HG03469 (cell line): ENCODE measurements around the gene NANOS2.

ENCODE experiments used
- ATAC-seq: cut with Tn5 transposase; IDR thresholded peaks from one replicate; pipeline ENCODE4 v1.9.1; 2021; ENCODE audit warnings: mild to moderate bottlenecking, moderate library complexity, moderate number of reproducible peaks; ENCODE audit not compliant: unreplicated experiment

The NANOS2 gene

GRCh38 chr19:45929247-45929646, 14.7 kb upstream of the NANOS2 start:
- no peak for ATAC-seq

GRCh38 chr19:45927565-45928261, 13.1 kb upstream of the NANOS2 start:
- ATAC-seq = no peak

- no peak for ATAC-seq
Measured at GRCh38 chr19:45924891-45925447, 10.4 kb upstream of the NANOS2 start.

DNA sequence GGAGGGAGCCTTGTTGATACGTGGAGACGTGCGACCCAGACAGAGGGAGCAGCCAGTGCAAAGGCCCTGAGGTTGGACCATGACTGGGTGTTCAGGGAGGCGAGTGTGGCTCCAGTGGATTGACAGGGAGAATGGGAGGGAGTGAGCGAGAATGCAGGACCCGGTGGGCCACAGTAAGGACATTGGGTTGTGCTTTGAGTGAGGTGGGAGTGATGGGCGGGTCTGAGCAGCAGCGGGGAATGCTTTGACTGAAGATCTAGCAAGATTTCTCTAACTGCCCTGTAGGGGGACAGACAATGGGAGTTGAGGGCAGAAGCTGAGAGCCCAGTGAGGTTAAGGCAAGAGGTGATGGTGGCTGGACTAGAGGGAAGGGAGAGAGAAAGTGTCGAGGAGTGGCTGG, 7.7 kb upstream of the NANOS2 start:
- no peak for ATAC-seq

- ATAC-seq = no peak
Measured at GRCh38 chr19:45920458-45920857, 5.9 kb upstream of the NANOS2 start.

DNA sequence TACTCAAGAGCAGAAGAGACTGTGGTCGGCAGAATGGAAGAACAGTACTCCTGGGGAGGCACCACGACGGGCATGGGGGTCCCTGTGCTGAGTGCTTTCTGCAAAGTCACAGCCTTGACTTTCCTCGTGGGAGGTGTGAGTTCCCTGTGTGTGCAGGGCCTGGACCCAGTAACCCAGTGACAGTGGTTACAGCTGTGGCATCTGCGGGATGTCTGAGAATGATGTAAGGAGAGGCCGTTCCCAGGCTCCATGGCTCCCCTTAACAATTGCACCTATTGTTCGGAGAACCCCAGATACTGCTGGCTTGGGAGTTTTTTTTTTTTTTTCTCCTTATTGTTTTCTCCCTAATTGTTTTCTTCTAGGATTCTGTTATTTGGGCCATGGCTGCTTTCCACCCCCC, 5.1 kb upstream of the NANOS2 start:
- no peak for ATAC-seq

DNA sequence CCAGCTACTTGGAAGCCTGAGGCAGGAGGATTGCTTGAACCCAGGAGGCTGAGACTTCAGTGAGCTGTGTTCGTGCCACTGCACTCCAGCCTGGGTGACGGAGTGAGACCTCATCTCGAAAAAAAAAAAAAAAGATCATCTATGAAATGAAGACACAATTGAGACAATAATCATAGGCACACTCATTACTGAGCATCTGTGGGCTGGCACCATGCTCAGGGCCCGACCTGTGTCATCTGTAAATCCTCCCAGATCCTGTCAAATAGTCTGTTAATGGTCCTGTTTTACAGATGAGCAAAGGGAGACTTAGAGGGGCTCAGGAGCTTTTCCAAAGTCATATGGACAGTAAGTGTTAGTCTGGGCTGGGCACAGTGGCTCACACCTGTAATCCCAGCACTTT, 4.1 kb upstream of the NANOS2 start:
- no peak for ATAC-seq

GRCh38 chr19:45917421-45918091, 3.0 kb upstream of the NANOS2 start:
- ATAC-seq = no peak

- no peak for ATAC-seq
Measured at GRCh38 chr19:45911291-45911690, 3.3 kb downstream of the NANOS2 start.

DNA sequence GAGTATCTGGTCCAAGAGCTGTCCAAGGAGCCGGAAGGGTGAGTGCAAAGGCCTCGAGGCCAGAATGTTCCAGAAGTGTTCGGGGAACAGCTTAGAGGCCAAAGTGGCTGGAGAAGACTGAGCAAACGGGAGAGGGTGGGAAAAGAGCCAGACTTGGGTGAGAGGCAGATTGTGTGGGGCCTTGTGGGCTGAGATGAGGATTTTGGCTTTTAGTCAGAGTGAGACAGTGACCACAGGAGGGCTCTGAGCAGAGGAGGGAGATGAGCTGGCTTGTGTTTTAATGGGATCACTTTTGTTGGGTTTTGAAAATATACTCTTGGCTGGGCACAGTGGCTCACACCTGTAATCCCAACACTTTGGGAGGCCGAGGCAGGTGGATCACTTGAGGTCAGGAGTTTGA, 5.6 kb downstream of the NANOS2 start:
- ATAC-seq = no peak

DNA sequence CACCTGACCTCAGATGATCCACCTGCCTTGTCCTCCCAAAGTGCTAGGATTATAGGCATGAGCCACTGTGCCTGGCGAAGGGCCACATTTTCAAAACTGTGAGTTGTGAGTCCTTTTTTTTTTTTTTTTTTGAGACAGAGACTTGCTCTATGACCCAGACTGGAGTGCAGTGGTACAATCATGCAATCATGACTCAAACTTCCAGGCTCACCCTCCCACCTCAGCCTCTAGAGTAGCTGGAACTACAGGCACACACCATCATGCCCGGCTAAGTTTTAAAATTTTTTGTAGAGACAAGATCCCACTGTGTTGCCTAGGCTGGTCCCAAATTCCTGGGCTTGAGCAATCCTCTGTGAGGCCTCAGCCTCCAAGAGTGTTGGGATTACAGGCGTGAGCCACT, 8.4 kb downstream of the NANOS2 start:
- ATAC-seq = no peak

GRCh38 chr19:45905011-45905410, 9.6 kb downstream of the NANOS2 start:
- no peak for ATAC-seq

GRCh38 chr19:45902651-45903625, 11.6 kb downstream of the NANOS2 start:
- ATAC-seq = peak; percentile 86

DNA sequence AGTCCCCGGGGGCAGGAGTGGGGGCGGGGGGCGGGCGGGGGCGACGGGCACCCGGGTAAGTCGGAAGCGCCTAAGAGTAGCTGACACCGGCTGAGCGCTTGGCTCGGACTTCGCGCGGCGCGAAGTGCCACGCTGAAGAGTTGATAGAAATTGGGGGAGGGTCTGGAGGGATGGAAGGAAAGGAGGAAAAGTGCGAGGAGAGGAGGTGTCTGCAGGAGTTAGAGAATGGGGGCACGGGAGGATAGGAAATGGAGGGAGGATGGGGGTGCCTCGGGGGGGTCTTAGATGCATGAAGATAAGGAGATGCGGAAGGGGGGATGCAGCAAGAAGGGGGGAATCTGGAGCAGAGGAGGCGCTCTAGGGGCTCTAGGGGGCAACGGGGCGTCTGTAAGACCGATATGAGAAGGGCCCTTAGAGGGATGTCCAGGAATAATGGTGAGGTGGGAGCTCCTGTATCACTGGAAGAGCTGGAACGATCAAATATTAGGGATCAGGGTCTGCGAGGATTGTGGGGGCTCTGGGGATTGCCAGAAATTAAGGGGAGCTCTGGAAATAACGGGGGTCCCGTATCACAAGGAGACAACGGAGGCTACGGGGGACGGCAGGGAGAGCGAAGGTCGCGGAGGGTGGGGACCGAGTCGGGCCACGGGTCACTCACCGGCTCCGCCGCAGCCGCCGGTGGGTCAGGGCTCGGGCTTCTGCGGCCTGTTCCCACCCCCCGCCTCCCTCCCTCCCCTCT, 12.5 kb downstream of the NANOS2 start, which contains the start of gene MYPOP:
Gene MYPOP (minus strand): TSS at position 702 of the 739 bp plus-strand sequence. CDS start 840 bp downstream, outside the sequence.
- no peak for ATAC-seq

- ATAC-seq = no peak
Measured at GRCh38 chr19:45901432-45901911, 13.1 kb downstream of the NANOS2 start.

DNA sequence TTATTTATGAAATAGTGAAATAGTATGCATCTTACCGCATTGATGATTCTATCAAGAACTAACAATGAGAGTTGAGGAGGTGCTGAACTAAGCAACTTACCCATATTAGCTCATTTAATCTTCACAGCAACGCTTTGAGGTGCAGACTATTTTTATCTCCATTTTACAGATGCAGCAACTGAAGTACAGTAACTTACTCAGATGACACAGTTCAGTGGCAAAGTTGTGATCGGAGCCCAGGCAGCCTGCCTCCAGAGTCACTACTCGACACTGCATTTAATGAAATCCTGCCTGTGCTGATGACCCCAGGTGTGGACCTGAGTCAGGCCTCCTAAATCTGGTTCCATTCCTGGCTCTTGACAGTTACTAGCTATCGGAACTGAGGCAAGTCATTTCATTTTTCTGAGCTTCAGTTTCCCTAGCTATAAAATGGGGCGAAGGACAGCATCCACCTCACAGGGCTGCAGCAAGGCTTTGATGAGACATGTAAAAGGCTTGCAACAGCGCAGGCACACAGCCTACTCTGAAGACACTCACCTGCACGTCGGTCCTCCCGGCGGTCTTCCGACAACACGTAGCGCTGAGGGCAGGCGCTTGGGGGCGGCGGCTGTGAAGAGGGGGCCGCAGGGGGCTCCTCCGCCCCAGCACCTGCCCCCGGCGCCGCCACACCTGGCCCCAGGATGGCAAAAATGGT, 13.7 kb downstream of the NANOS2 start:
- ATAC-seq = no peak

DNA sequence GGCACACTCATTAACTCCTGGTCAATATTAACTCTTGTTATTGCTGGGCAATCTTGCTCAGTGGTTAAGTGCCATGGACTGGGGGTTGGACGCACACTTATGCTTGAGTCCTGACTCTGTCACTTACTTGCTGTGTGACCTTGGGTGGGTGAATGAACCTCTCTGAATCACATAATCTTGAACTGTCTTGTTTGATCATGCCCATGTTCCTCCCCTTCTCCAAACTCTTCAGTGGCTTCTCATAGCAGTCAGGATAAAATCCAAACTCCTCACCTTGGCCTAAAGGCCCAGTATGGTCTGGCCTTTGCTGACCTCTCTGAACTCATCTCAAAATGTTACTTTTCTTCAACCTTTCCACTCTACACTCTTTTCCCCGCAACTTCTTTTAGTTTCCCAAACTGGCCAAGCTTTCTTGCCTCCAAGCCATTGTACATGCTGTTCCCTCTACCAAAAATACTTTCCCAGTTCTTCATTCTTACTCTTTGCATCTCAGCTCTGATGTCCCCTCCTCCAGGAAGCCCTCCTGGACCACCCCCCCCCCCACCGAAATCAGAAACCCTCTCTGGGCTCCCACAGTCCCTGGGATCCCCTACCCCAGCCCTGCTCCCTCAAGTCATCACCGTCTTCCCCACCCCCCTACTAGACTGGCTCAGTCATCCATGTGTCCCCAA, 14.5 kb downstream of the NANOS2 start:
- no peak for ATAC-seq

DNA sequence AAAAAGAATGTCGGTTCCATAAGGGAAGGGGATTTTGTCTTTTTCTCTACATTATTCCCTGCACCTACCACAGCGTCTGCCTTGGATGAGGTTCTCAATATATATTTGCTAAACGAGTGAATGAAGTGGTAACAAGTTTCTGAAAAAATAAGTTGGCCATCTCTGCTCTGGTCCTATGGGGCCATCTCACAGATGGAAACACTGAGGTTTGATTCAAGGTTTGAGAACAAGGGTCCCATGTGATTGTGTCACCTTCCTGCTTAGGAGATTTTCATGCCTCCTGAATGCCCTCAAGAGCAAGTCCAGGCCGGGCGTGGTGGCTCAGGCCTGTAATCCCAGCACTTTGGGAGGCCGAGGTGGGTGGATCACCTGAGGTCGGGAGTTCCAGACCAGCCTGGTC, 15.3 kb downstream of the NANOS2 start:
- no peak for ATAC-seq

GRCh38 chr19:45897261-45897812, 17.2 kb downstream of the NANOS2 start:
- ATAC-seq = no peak
